ENCODE results near the gene HPCAL1. TPM values are rescaled to one million over a fixed set of nuclear protein-coding genes. Genes with fewer than 3 reads are reported as not detected.

The HPCAL1 gene
- total and polyA plus RNA-seq, 8 donors = 14.0 to 571 (median 85.4) TPM

DNA sequence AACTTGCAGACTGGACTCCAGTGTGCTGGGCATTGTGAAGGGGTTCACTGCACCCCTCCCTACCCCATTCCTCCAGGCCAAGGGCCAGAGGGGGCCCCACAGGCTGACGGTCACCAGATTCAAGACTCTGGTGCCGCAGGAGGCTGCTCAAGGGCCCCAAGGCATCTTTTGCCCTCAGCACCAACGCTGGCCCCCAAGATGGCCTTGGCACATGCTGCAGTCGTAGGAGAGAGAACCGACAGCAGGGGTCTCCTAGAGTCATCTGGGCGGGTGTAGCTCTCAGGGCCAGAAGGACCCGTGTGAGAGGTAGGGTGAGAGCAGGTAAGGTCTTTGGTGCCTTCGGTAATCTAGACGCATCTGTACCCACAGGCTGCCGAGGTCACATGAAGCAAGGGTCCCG is 164.1 kb downstream of the HPCAL1 start:
- 85 to 90% (median 87%) methylated on average over 11 of the region's 11 CpGs for WGBS, 5 donors
- DNase-seq = no peak
- intact Hi-C loops (cut with DNase I; ENCODE audit: low total_unique reads) = no loop called here

DNA sequence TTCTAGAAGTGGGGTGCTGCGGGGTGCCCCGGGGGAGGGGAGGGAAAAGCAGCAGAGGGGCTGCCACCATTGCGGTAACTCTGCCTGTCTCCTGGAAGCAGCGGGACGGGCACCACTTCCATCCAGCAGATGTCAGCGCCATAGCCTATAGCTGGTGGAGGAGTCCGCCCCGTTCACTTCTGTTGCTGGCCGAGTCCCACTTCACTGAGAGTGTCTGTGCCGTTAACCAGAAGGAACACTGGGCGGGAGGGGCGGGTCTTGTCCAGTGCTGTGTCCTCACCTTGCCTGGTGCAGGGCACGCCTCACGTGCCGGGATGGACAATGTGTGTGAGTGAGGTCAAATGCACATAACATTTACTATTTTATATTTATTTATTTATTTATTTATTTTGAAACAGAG is 164.7 kb downstream of the HPCAL1 start:
- Histone ChIP-seq H3K36me3 (no peaks in the 10 kb centered on the region), H3K4me1 (peaks cover 0 to 9% (median 2%) of the 10 kb centered on the region in 4 donors), H3K9me3 (no peaks in the 10 kb centered on the region), H3K4me3 (no peak overlapping the region), H3K27ac (no peak overlapping the region), H3K27me3 (no peaks in the 10 kb centered on the region)
- no peak for DNase-seq
- 79 to 88% (median 86%) methylated on average over 15 of the region's 15 CpGs for WGBS, 5 donors
- intact Hi-C loops (cut with DNase I; ENCODE audit: low total_unique reads) = no loop called here
- TF ChIP-seq POLR2AphosphoS5 (IDR thresholded peaks at IDR 0.05) = no peak
- no peak for TF ChIP-seq POLR2A (IDR thresholded peaks at IDR 0.05)
- TF ChIP-seq EP300 (IDR thresholded peaks at IDR 0.05) = no peak
- TF ChIP-seq, protein P1, sequence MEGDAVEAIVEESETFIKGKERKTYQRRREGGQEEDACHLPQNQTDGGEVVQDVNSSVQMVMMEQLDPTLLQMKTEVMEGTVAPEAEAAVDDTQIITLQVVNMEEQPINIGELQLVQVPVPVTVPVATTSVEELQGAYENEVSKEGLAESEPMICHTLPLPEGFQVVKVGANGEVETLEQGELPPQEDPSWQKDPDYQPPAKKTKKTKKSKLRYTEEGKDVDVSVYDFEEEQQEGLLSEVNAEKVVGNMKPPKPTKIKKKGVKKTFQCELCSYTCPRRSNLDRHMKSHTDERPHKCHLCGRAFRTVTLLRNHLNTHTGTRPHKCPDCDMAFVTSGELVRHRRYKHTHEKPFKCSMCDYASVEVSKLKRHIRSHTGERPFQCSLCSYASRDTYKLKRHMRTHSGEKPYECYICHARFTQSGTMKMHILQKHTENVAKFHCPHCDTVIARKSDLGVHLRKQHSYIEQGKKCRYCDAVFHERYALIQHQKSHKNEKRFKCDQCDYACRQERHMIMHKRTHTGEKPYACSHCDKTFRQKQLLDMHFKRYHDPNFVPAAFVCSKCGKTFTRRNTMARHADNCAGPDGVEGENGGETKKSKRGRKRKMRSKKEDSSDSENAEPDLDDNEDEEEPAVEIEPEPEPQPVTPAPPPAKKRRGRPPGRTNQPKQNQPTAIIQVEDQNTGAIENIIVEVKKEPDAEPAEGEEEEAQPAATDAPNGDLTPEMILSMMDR (IDR thresholded peaks at IDR 0.05) = no peak

More for the DNA sequence above, 164.1 kb downstream of the HPCAL1 start:
- TF ChIP-seq, protein P1 (IDR thresholded peaks at IDR 0.05) = no peak
- no peak for TF ChIP-seq POLR2AphosphoS5 (IDR thresholded peaks at IDR 0.05)
- TF ChIP-seq POLR2A (IDR thresholded peaks at IDR 0.05) = no peak
- no peak for TF ChIP-seq EP300 (IDR thresholded peaks at IDR 0.05)
- Histone ChIP-seq H3K9me3 (no peaks in the 10 kb centered on the region), H3K4me1 (peaks cover 0 to 9% (median 2%) of the 10 kb centered on the region in 4 donors), H3K27me3 (no peaks in the 10 kb centered on the region), H3K36me3 (no peaks in the 10 kb centered on the region), H3K27ac (no peak overlapping the region), H3K4me3 (no peak overlapping the region)

DNA sequence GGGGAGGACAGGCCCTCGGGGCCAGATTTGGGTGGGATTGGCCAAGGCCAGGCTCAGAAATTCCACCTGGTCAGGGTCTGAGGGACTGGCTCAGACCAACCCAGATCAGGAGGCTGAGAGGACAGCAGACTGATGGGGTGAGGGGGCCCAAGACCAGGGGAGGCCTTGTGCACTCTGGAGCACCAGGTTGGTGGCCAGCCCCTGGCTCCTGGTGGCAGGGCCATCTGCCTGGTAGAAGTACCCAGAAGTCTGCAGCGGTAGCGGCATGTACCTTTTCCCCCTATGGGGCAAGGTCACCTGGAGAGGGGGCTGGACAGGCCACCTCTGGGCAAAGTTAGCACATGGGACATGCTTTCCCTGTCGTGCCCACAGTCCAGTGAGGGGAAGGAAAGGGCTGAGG is 166.6 kb downstream of the HPCAL1 start:
- intact Hi-C loops (cut with DNase I; ENCODE audit: low total_unique reads) = no loop called here
- H3K4me1 ChIP-seq = peaks cover 0 to 9% (median 2%) of the 10 kb centered on the region in 4 donors
- no peak for DNase-seq
- 82 to 91% (median 89%) methylated on average over 3 to 4 of the region's 4 CpGs for WGBS, 5 donors
- no peaks in the 10 kb centered on the region for H3K36me3 ChIP-seq
- H3K4me3 ChIP-seq = no peak overlapping the region
- TF ChIP-seq, protein P1 (IDR thresholded peaks at IDR 0.05) = no peak
- TF ChIP-seq POLR2AphosphoS5 (IDR thresholded peaks at IDR 0.05) = no peak
- no peak for TF ChIP-seq POLR2A (IDR thresholded peaks at IDR 0.05)
- no peak for TF ChIP-seq EP300 (IDR thresholded peaks at IDR 0.05)
- H3K27me3 ChIP-seq = no peaks in the 10 kb centered on the region
- H3K9me3 ChIP-seq = no peaks in the 10 kb centered on the region
- no peak overlapping the region for H3K27ac ChIP-seq

DNA sequence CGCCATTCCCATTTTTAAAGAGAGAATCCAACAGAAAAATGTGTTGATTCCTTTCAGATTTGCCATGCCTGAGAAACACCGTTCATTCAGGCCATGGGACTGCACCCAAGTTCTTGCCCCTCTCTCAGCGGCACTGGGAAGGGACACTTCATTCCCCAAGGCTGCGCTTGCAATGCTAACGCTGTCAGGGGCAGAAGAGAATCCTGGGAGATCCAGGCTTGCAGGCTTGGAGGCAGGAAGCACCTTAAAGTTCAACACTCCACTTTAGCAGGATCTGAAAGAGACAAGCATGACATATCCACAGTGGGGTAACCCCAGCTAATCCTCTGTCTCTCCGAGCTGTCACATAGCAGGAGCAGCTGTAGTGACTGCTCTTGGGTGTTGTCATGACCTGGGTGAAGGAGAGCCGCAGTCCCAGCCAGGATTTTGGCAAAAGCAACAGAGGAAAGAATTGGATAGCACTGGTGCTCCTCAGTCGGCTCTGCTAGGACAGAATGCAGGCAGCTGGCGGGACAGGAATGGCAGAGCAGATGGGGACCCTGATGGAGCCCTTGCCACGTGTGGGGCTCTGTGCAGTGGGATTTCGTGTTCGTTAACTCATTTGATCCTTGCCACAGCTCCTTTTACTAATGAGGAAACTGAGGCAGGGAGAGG is 167.4 kb downstream of the HPCAL1 start:
- Histone ChIP-seq H3K4me3 (no peak overlapping the region), H3K27ac (no peak overlapping the region), H3K4me1 (peaks cover 0 to 9% (median 2%) of the 10 kb centered on the region in 4 donors), H3K27me3 (no peaks in the 10 kb centered on the region), H3K36me3 (no peaks in the 10 kb centered on the region), H3K9me3 (no peaks in the 10 kb centered on the region)
- TF ChIP-seq EP300 (IDR thresholded peaks at IDR 0.05) (no peak), POLR2A (IDR thresholded peaks at IDR 0.05) (no peak), POLR2AphosphoS5 (IDR thresholded peaks at IDR 0.05) (no peak)
- TF ChIP-seq, protein P1 (IDR thresholded peaks at IDR 0.05) = no peak
- 83 to 88% (median 88%) methylated on average over 12 of the region's 12 CpGs for WGBS, 5 donors
- DNase-seq = no peak
- intact Hi-C loops (cut with DNase I; ENCODE audit: low total_unique reads) = no loop called here
